Melanocyte of skin (primary cell): ENCODE results near the gene SLC37A3. TPM values are rescaled to one million over a fixed set of nuclear protein-coding genes. Genes with fewer than 3 reads are reported as not detected.

Experiments used
- small RNA-seq, 2 donors: library from RNA; depleted of rRNA; stranded (forward); fragments of <200 nt; gene quantifications; one replicate each; pipeline ENCODE3, GENCODE V24; 2012
- total RNA-seq, 2 donors: library from RNA; depleted of rRNA; stranded (reverse); fragments of >200 nt; gene quantifications; 2 replicates each; pipeline ENCODE4 v1.2.3, GENCODE V29; 2012

SLC37A3 gene, protein sequence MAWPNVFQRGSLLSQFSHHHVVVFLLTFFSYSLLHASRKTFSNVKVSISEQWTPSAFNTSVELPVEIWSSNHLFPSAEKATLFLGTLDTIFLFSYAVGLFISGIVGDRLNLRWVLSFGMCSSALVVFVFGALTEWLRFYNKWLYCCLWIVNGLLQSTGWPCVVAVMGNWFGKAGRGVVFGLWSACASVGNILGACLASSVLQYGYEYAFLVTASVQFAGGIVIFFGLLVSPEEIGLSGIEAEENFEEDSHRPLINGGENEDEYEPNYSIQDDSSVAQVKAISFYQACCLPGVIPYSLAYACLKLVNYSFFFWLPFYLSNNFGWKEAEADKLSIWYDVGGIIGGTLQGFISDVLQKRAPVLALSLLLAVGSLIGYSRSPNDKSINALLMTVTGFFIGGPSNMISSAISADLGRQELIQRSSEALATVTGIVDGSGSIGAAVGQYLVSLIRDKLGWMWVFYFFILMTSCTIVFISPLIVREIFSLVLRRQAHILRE
- total RNA-seq: 10 to 100 TPM; 75.0 to 78.6 TPM

DNA sequence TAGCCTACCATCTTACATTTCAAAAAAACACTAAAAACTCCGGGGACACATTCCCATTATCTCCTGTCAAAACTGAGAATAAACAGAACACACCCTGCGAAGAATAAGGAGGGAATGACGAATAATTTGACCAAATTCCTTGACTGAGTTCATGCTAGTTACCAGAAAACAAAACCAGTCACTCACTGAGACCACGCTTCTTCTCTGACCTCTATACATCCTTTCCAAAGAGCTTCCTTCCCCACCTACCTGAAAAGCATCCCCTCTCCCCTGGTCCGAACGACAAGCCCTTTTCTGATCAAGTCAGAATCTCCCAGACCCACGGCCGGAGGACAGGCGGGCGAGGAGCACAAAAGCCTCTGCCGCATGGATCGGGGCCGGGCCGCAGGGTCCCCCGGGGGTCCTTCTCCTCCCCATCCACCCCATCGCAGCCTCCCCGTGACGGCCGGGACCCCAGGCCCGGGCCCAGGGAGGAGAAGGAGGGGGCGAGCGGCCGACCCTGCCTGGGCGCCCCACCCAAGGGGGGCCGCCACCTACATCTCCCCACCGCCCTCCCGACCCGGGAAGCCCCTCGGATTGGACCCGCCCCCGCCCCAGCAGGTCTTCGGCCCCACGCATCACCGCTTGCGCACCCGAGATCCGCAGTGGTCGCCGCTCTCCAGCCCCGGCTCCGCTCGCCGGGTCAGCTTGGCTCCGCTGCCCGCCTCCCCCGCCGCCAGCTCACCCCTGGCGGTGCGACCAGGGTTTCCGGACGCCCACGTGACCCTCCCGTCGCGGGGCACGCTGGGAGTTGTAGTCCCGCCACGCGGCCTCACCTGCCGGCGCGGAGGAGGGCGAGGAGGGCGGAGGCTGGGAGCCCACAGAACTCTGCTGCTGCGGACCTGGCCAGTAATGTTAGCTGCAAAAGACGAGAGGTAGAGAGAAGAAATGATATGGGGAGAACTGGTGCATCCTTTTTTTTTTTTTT is at the start of gene SLC37A3:
Gene SLC37A3 (minus strand): TSS at position 747 of the 967 bp plus-strand sequence. CDS start 16,004 bp downstream, outside the sequence.

DNA sequence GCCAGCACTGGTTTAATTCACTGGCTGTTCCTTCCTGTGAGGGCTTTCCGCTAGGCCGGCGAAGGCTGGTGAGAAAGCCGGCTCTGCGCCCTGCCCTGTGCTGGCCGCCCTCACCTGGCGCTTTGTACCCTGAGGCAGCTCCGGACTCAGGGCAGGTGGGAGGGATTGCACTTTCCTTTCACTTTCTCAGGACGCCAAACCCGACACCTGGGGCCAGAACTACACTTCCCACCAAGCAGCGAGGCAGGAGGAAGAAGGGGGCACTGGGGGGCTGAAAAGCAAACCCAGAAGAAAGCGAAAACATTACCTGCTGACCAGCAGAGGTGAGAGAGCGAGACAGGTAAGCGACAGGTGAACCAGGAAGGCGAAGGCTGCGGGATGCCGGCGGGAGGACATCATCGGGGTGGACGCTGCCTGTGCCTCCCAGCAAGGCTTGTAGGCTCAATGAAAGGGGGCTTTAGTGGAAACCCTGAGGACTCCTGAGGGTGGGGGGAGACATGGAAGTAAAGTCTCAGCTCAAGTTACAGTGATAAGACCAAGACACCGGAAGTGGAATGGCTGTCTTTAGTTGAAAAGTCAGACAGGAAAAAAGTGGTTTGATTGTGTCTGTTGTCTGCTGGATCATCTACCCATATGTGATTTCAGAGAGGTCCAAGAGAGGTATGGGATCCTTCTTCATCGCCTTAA is 5.7 kb upstream of the SLC37A3 start, which contains the start of gene RAB19:
Gene RAB19 (plus strand): TSS at position 181 of the 687 bp plus-strand sequence. CDS start 3,589 bp downstream, outside the sequence.

Small RNA genes within 50 kb of the gene (small RNA-seq; reads per million reads assigned to genes)
- gene RNA5SP247 (0 reads per million in 2 donors), gene RNA5SP248 (42.3 to 107 reads per million in 2 donors)

Other genes with a start within 250 kb of the SLC37A3 start
- gene KDM7A, start 221.5 kb downstream of the SLC37A3 start, total RNA-seq: 1 to 10 TPM; 1.7 to 2.4 TPM
- not detected for gene RAB19, start 5.5 kb upstream of the SLC37A3 start, total RNA-seq
- gene MKRN1, start 81.0 kb upstream of the SLC37A3 start, total RNA-seq: 10 to 100 TPM; 50.2 to 76.9 TPM
- 10 to 100 TPM; 13.8 to 23.6 TPM for gene DENND2A, start 242.3 kb upstream of the SLC37A3 start, total RNA-seq